DMS153 (cell line): Measurements from ENCODE around the gene MEGF6.

Experiments used
- DNase-seq: peaks from one replicate; lab custom pipeline; 2025; lab: John Stamatoyannopoulos, UW

Gene MEGF6

GRCh38 chr1:3519301-3519885, 91.9 kb downstream of the MEGF6 start:
- DNase-seq = no peak

GRCh38 chr1:3518756-3519155, 92.6 kb downstream of the MEGF6 start:
- no peak for DNase-seq

DNA sequence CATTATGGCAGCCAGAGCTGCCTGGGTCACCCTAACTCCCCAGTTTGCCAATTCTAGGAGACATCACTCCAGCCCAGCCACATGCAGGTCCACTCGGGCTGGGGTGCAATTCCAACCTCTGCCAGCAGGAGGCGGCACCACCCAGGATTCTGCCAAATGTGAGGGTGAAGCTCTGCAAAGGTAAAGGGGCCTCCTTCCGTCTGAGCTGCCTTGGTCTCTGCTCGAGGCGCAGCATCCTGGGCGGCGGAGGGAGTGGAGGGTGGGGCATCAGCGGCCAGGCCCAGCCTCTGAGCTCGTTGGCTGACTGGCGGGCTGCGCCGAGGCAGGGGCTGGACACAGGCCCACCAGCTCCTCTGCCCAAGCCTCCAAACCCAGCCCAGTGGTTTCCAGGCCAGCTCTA, 93.1 kb downstream of the MEGF6 start:
- DNase-seq = no peak

DNA sequence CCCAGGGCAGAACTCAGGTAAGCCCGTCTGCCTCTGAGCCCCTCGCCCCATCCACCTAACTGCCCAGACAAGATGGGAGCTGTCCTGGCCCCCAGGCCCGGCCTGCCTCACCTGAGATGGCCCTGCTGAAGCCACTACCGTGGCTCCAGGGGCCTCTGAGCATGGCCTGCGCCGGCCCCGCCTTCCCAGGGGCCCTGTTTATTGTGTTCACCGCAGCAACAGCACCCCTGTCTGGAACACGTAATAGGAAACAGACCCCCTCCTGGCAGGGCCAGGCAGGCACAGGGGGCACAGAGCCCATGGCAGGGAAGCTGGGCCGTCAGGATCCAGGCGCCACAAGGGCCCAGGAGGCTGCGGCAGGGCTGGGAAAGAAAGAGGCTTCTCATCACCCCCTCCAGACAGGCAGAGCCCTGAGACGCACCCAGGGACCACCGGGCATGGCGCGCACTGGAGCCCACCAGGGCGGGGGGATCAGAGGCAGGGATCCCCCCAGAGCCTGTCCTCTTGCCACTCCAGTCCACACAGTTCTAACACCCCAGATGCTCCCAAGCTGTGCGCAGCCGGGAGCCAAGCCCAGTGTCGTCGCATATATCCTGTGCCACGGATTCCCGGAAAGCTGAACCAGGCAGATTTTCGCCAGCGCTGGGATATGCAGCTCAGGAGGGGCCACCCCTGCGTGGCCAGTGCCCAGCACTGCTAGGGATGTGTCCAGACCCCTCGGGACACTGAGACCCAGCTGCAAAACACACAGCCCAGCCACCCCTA, 94.2 kb downstream of the MEGF6 start:
- DNase-seq = no peak

- no peak for DNase-seq
Observed at GRCh38 chr1:3516481-3516869, 94.8 kb downstream of the MEGF6 start.

DNA sequence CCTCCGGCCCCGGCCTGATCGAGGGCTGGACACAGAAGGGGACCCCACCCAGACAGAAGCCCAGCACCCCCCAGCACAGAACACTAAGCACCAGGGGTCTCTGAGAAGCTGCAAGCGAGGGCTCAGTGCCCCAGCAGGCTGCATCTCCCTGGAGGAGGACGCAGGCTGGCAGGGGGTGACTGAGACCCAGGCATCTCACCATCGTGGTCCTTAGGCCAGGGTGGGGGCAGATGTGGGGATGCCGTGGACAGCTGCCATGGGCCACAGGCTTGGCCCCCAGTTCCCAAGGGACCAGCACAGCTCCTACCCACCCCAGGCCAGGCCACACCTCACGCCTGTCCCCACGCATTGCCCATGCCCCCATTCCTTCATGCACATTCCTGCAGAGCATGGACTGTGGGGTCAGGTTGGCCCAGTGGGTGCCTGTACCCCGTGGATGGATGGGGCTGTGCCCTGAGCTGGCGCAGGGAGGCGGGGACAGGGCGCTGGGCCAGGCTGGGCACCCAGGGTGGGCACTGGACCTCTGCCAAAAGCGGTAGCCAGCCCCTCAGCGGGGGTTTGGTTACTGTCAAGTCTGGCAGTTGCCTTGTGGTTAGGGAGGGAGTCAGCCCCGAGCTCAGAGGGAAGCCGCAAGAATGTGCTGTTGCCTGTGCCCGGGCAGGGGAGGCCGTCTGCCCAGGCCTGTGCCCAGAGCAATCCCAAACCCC, 95.4 kb downstream of the MEGF6 start:
- no peak for DNase-seq

DNA sequence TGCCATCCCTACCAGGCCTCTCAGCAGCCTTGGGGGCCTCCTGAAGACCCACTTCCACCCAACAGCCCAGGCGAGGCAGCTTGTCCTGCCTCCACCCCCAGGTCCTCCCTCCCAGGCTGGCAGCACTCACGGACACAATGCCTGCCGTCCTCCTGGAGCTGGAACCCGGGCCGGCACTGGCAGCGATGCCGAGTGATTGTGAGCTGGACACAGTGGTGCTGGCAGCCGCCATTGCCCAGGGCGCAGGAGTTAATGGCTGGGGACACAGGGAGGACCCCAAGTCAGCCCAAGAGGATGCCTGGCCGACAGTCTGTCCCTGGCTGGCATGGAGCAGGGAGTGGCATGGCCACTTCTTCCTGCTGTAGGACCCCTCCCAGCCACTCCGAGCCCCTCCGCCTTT, 96.0 kb downstream of the MEGF6 start:
- DNase-seq = no peak

DNA sequence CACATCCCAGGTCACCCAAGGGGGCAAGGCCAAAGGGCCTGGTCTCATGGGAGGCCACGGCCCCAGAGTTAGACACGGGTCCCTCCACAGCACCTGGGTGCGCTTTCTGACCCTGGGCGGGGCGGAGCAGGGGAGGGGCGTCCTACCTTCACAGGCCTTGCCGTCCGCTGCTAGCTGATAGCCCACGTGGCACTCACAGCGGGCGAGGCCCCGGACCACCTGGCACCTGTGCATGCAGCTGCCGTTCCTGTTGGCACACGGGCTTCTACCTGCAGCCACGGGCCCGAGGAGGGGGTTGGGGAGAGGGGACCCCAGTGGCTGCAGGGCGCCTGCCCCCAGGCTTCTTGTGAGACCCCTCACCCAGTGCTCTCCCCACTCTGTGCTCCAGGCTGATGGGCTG, 96.9 kb downstream of the MEGF6 start:
- DNase-seq = no peak

- DNase-seq = no peak
Observed at GRCh38 chr1:3511856-3512255, 99.5 kb downstream of the MEGF6 start.

GRCh38 chr1:3511306-3511705, 100.0 kb downstream of the MEGF6 start:
- no peak for DNase-seq

- no peak for DNase-seq
Observed at GRCh38 chr1:3510956-3511250, 100.4 kb downstream of the MEGF6 start.

DNA sequence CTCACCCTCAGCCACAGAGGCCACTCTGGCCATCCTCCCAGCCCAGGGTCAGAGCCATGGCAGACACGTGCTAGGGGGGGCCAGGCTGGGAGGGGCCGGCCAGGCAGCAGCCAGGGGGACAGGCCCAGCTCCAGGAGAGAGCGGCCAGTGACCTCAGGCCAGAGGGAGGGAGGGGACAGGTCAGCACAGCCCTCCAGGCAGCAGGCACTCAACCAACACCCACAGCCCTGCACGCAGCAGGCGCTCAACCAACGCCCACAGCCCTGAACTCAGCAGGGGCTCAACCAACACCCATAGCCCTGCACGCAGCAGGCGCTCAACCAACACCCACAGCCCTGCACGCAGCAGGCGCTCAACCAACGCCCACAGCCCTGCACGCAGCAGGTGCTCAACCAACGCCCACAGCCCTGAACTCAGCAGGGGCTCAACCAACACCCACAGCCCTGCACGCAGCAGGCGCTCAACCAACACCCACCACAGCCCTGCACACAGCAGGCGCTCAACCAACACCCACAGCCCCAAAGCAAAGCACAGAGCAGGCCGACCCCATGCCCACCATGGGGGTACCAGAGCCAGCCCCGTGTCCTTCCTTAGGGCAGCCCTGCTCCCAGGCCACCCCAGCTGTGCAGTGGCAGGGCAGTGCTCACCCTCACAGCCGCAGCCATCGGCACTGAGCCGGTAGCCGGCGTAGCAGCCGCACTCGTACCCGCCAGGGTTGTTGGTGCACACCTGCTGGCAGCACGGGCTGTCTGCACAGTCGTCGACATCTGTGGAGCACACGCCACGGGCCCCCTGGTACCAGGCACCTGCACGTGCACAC, 101.0 kb downstream of the MEGF6 start:
- no peak for DNase-seq

- no peak for DNase-seq
Observed at GRCh38 chr1:3509721-3510120, 101.6 kb downstream of the MEGF6 start.

- DNase-seq = no peak
Observed at GRCh38 chr1:3508757-3509415, 102.4 kb downstream of the MEGF6 start.

DNA sequence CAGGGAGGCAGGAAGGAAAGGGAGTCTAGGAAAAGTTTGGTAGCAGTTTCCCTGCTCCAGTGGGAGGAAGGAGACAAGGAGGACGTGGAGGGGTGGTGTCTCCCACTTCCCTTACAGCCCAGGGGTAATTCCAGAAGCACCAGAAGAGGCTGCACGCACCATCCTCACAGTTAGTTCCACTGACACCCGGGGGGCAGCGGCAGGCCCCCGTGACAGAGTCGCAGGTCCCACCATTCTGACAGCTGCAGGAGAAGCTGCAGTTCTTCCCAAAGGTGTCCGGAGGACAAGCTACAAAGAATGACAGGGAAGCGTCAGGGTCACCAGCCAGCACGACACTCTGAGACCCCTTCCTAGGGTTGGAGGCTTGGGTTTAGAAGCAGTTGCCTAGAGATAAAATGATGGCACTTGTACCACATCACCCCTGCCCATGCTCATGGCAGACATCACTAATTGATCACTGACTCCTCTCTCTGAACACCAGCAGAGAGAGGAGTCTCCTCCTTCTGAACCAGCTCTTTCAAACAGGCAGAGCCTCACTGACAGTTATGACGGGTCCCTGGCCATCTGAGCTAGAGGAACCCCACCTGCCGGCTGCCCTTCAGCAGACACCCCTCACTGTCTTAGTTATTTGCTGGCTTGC, 103.6 kb downstream of the MEGF6 start:
- no peak for DNase-seq

DNA sequence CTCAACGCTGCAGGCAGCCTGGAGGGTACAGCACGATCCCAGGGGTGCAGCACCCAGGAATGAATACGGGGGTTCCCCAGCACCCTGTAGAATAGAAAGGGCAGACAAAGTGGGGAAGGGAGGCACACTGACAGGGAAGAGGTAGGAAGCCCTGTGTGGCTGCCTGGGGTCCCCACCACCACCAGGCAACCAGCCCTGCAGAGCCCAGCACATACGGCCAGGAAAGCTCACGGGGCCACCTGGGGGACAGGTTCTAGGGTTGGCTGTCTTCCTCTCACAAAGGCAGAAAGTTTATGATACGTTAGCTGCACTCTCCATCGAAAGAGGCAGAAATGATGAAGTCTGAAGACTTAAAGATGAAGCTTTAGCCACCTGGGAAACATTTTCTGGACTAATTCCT, 104.4 kb downstream of the MEGF6 start:
- DNase-seq = no peak

GRCh38 chr1:3506041-3506440, 105.3 kb downstream of the MEGF6 start:
- DNase-seq = no peak

DNA sequence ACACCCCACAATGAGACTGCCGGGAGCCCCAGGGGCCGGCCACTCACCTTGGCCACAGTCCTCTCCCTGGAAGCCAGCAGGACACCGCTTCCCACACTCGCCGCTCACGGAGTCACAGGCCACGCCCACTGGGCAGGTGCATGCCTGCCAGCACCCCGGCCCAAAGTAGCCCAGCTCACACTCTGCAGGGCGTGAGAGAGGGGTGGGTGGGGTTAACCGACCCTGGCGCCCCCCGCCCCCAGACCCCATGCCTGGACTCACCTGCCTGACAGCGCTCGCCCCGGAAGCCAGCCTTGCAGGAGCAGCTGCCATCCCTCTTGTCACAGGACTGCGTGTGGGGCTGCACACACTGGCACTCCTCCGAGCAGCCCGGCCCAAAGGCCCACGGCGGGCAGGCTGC, 106.1 kb downstream of the MEGF6 start:
- no peak for DNase-seq

DNA sequence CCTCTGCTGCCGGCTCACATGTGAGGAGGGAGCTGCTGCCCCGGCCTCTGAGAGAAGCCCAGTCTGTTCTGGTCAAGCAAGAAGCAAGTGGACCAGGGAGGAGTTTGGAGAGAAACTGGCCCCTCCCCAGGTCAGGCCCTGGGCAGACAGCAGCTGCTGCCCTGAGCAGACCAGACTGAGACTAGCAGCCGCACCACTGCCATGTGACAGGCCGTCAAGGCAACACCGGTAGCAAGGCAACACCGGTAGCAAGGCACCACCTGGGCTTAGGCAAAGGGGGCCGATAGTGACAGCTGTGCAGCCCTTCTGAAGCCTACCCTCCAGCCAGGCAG, 106.5 kb downstream of the MEGF6 start:
- DNase-seq = no peak

- DNase-seq = no peak
Observed at GRCh38 chr1:3504151-3504821, 107.0 kb downstream of the MEGF6 start.

GRCh38 chr1:3503525-3503886, 107.8 kb downstream of the MEGF6 start:
- DNase-seq = no peak
